PC-3 (cell line): ENCODE results near the gene PIEZO2. TPM values are rescaled to one million over a fixed set of nuclear protein-coding genes. Genes with fewer than 3 reads are reported as not detected.

Experiments
- ATAC-seq: fragments of 200-7000 bp; cut with Tn5 transposase; 2 replicates; pipeline ENCODE4 v1.9.1; 2020; ENCODE audit warnings: mild to moderate bottlenecking, moderate library complexity
- BruUV-seq: library from RNA; stranded (reverse); fragments of 400-500 nt; replicated peaks from 2 replicates; lab custom pipeline; 2021; lab: Mats Ljungman, UMichigan
- CTCF ChIA-PET: fragments of 300-600 bp; sonication (Branson Sonifier 250); formaldehyde crosslinking; loops from one replicate; lab custom pipeline; 2022; ENCODE audit warnings: antibody characterized with exemption; lab: Charles Lee
- POLR2A ChIA-PET: fragments of 300-600 bp; sonication (Branson Sonifier 250); formaldehyde crosslinking; loops from one replicate; lab custom pipeline; 2022; ENCODE audit warnings: antibody characterized with exemption; ENCODE audit not compliant: unreplicated experiment; lab: Charles Lee
- DNase-seq: peaks from one replicate; pipeline ENCODE4 v3.0.0-alpha.2; 2015
- H2AFZ ChIP-seq: fragments of 300-600 bp; sonication (generic); 2 replicates; pipeline ENCODE4 v1.6.0; 2016; ENCODE audit warnings: antibody characterized with exemption, low read length
- H3F3A ChIP-seq: fragments of 300-600 bp; sonication (generic); one replicate; pipeline ENCODE4 v1.6.0; 2017; ENCODE audit warnings: antibody characterized with exemption, low read length, control low read depth, mild to moderate bottlenecking; ENCODE audit not compliant: unreplicated experiment
- H3K27ac ChIP-seq: fragments of 300-600 bp; sonication (generic); 2 replicates; pipeline ENCODE4 v1.5.1; 2016; ENCODE audit warnings: mild to moderate bottlenecking, low read length
- H3K27me3 ChIP-seq: fragments of 300-600 bp; sonication (generic); 2 replicates; pipeline ENCODE4 v1.6.1; 2016; ENCODE audit warnings: low read length, mixed read lengths
- H3K36me3 ChIP-seq: fragments of 300-600 bp; sonication (generic); 2 replicates; pipeline ENCODE4 v1.6.1; 2016; ENCODE audit warnings: low read depth, mixed run types, low read length, mixed read lengths
- H3K4me1 ChIP-seq: fragments of 300-600 bp; sonication (generic); 2 replicates; pipeline ENCODE4 v1.5.1; 2016; ENCODE audit warnings: low read length; ENCODE audit not compliant: insufficient read depth
- H3K4me2 ChIP-seq: fragments of 300-600 bp; sonication (generic); 2 replicates; pipeline ENCODE4 v1.6.0; 2016; ENCODE audit warnings: low read length
- H3K4me3 ChIP-seq: fragments of 300-600 bp; sonication (generic); 2 replicates; pipeline ENCODE4 v1.5.1; 2016; ENCODE audit warnings: mild to moderate bottlenecking, low read length, mixed read lengths
- H3K79me2 ChIP-seq: fragments of 300-600 bp; sonication (generic); 2 replicates; pipeline ENCODE4 v1.6.1; 2017; ENCODE audit warnings: low read length, mixed read lengths
- H3K9ac ChIP-seq: fragments of 300-600 bp; sonication (generic); 2 replicates; pipeline ENCODE4 v1.6.0; 2016; ENCODE audit warnings: mild to moderate bottlenecking, low read length
- H3K9me2 ChIP-seq: fragments of 300-600 bp; sonication (generic); replicated peaks from 2 replicates; pipeline ENCODE4 v1.6.1; 2016; ENCODE audit warnings: mixed run types, low read length, mixed read lengths
- H3K9me3 ChIP-seq: fragments of 300-600 bp; sonication (generic); 2 replicates; pipeline ENCODE4 v1.6.1; 2016; ENCODE audit warnings: low read length, mixed read lengths
- H4K20me1 ChIP-seq: fragments of 300-600 bp; sonication (generic); 2 replicates; pipeline ENCODE4 v1.6.1; 2016; ENCODE audit warnings: low read length, mixed read lengths
- CTCF ChIP-seq: fragments of 300-600 bp; sonication (generic); conservative IDR thresholded peaks from 2 replicates; pipeline ENCODE4 v1.5.1; 2017; ENCODE audit warnings: antibody characterized with exemption, low read depth, mild to moderate bottlenecking, low read length
- EZH2 ChIP-seq: fragments of 300-600 bp; sonication (generic); IDR thresholded peaks from one replicate; pipeline ENCODE4 v1.6.1; 2017; ENCODE audit warnings: antibody characterized with exemption, mild to moderate bottlenecking, low read length; ENCODE audit not compliant: unreplicated experiment
- EZH2phosphoT487 ChIP-seq: fragments of 300-600 bp; sonication (generic); IDR thresholded peaks from 2 replicates; pipeline ENCODE4 v1.6.1; 2018; ENCODE audit warnings: mild to moderate bottlenecking, antibody characterized with exemption, low read length, borderline replicate concordance
- intact Hi-C: fragments of 100-400 bp; cut with micrococcal nuclease; formaldehyde crosslinking; loops from 2 replicates; pipeline ENCODE4 v1.9.0; 2023
- total RNA-seq: library from RNA; depleted of rRNA; stranded (reverse); fragments of >200 nt; gene quantifications from 2 replicates; pipeline ENCODE4 v1.2.3, GENCODE V29; 2014

PIEZO2 gene
- total RNA-seq, 1 experiment from 2014 or later, result not detected

DNA sequence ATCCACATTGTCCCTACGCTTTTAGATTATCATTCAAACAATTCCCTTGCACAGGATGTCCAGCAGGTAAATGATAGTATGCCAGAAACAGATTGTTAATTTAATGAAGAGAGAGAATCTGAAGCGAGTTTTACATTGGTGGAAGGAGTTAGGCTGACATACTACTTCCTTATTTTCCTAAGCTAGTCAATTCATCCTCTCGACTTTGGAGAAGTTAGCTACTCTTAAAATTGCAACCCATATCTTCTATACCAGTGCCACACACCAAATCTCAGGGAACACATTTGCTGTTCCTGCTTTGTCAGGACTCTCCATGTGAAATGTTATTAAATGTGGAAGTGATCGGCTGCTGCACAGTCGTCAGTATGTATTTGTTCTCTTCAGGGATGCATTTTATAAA lies 374.3 kb downstream of the PIEZO2 start:
- Histone ChIP-seq H3F3A (no peaks in the 10 kb centered on the region), H4K20me1 (no peaks in the 10 kb centered on the region), H3K27me3 (peaks cover 68% of the 10 kb centered on the region), H3K9ac (no peak overlapping the region), H3K9me3 (peaks cover 7% of the 10 kb centered on the region; the same call in 1 of the 2 replicates), H3K27ac (no peak overlapping the region), H3K4me1 (no peaks in the 10 kb centered on the region), H3K79me2 (no peaks in the 10 kb centered on the region), H3K4me3 (no peak overlapping the region), H3K4me2 (no peak overlapping the region), H3K36me3 (no peaks in the 10 kb centered on the region), H3K9me2 (no peaks in the 10 kb centered on the region), H2AFZ (no peak overlapping the region)
- POLR2A ChIA-PET, result no interaction called here
- CTCF ChIA-PET, result no interaction called here
- intact Hi-C loops, result no loop called here
- no TSS peak for BruUV-seq
- TF ChIP-seq CTCF, result no peak
- no peak for TF ChIP-seq EZH2phosphoT487
- TF ChIP-seq EZH2, result no peak
- DNase-seq (no peak), ATAC-seq (no peak)

DNA sequence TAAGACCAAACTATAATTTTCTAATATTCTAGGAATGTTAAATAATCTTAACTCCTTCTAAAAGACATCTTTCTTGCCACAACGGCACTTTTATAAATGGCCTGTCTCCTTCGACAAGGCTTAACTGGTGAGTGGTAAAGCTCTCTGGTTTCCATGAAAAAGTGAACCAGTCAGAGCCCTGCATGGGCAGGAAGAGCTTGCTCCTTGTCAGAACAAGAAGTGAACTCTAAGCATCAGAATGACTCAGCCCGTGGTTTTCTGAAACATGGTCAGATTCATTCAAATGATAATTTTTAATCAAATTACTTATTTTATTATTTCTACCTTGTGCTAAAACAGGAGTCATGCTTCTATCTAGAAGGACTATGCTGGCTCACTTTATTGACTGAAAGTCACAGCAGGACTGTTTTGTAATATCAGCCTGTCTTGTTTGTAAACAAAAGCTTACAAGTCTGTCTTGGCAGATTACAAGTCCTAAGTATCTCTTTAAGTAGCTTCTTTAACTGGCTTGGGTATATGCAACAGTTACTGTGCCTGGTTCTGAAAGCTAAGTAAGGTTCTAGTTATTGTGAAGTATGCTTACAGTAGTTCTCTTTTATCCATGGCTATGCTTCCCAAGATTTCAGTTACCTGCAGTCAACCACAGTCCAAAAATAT lies 378.2 kb downstream of the PIEZO2 start:
- H3K27ac ChIP-seq, result no peak overlapping the region
- no peaks in the 10 kb centered on the region for H4K20me1 ChIP-seq
- no peak overlapping the region for H3K4me3 ChIP-seq
- POLR2A ChIA-PET, result no interaction called here
- TF ChIP-seq CTCF, result no peak
- no peak for TF ChIP-seq EZH2phosphoT487
- no peak for TF ChIP-seq EZH2
- intact Hi-C loops, result no loop called here
- H3K27me3 ChIP-seq, result peaks cover 63% of the 10 kb centered on the region
- H3K4me1 ChIP-seq, result no peaks in the 10 kb centered on the region
- no peaks in the 10 kb centered on the region for H3F3A ChIP-seq
- CTCF ChIA-PET, result no interaction called here
- no peak overlapping the region for H3K9ac ChIP-seq
- DNase-seq (no peak), ATAC-seq (no peak)
- no TSS peak for BruUV-seq
- no peaks in the 10 kb centered on the region for H3K79me2 ChIP-seq
- peaks cover 7% of the 10 kb centered on the region; the same call in 1 of the 2 replicates for H3K9me3 ChIP-seq
- no peaks in the 10 kb centered on the region for H3K9me2 ChIP-seq
- H3K36me3 ChIP-seq, result no peaks in the 10 kb centered on the region
- no peak overlapping the region for H3K4me2 ChIP-seq
- H2AFZ ChIP-seq, result no peak overlapping the region

DNA sequence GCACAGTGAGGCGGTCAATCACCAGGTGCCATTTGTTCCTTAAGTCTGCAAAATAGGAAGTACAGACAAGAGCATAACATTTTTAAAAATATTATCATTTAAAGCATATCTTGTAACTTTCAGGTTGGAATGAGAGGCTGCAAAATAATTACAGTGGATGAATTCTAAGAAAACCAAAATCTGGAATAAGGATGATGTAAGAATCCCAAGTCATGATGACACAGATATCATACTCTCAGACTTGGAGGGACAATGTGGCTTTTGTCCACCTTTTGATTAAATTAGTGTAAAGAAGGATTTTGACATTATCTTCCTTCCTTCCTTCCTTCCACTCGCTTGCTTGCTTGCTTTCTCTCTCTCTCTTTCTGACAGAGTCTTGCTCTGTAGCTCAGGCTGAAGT lies 379.1 kb downstream of the PIEZO2 start:
- no peaks in the 10 kb centered on the region for H3F3A ChIP-seq
- H3K79me2 ChIP-seq, result no peaks in the 10 kb centered on the region
- no peaks in the 10 kb centered on the region for H3K36me3 ChIP-seq
- BruUV-seq, result no TSS peak
- no peak for DNase-seq
- no peak for ATAC-seq
- POLR2A ChIA-PET, result no interaction called here
- H3K4me1 ChIP-seq, result no peaks in the 10 kb centered on the region
- CTCF ChIA-PET, result no interaction called here
- TF ChIP-seq EZH2phosphoT487, result no peak
- TF ChIP-seq CTCF, result no peak
- no peak for TF ChIP-seq EZH2
- no peaks in the 10 kb centered on the region for H4K20me1 ChIP-seq
- peaks cover 7% of the 10 kb centered on the region; the same call in 1 of the 2 replicates for H3K9me3 ChIP-seq
- intact Hi-C loops, result no loop called here
- H3K4me2 ChIP-seq, result no peak overlapping the region
- H3K4me3 ChIP-seq, result no peak overlapping the region
- H3K27ac ChIP-seq, result no peak overlapping the region
- no peaks in the 10 kb centered on the region for H3K9me2 ChIP-seq
- peaks cover 63% of the 10 kb centered on the region for H3K27me3 ChIP-seq
- no peak overlapping the region for H3K9ac ChIP-seq
- no peak overlapping the region for H2AFZ ChIP-seq
